Activated CD8-positive, alpha-beta memory T cell treated with anti-CD3 and anti-CD28 coated beads, Interleukin-2, amount 50 U/mL, for 1 hour (primary cell): ENCODE measurements around the gene CCDC57.

Source experiments
- DNase-seq: peaks from one replicate; pipeline ENCODE4 v3.0.0-alpha.2; 2020; ENCODE audit errors: extremely low read depth

CCDC57 gene

GRCh38 chr17:82092628-82092994 is 120.0 kb downstream of the CCDC57 start:
- no peak for DNase-seq

GRCh38 chr17:82092094-82092586 is 120.5 kb downstream of the CCDC57 start:
- DNase-seq: no peak

GRCh38 chr17:82091264-82092066 is 121.2 kb downstream of the CCDC57 start:
- DNase-seq: no peak

- DNase-seq: no peak
These were observed 121.9 kb downstream of the CCDC57 start for GRCh38 chr17:82090549-82091263.

GRCh38 chr17:82089723-82090548 is 122.7 kb downstream of the CCDC57 start:
- DNase-seq: no peak

- DNase-seq: no peak
These were observed 123.6 kb downstream of the CCDC57 start for GRCh38 chr17:82088838-82089722.

- no peak for DNase-seq
These were observed 124.4 kb downstream of the CCDC57 start for GRCh38 chr17:82087961-82088837.

GRCh38 chr17:82086941-82087906 is 125.4 kb downstream of the CCDC57 start:
- no peak for DNase-seq

GRCh38 chr17:82085931-82086764 is 126.5 kb downstream of the CCDC57 start:
- no peak for DNase-seq

- no peak for DNase-seq
These were observed 127.4 kb downstream of the CCDC57 start for GRCh38 chr17:82085031-82085861.

GRCh38 chr17:82084373-82085030 is 128.1 kb downstream of the CCDC57 start:
- DNase-seq: no peak

GRCh38 chr17:82083533-82084359 is 128.9 kb downstream of the CCDC57 start:
- DNase-seq: no peak

- DNase-seq: no peak
These were observed 129.6 kb downstream of the CCDC57 start for GRCh38 chr17:82083009-82083408.

GRCh38 chr17:82082456-82082855 is 130.2 kb downstream of the CCDC57 start:
- DNase-seq: no peak

- DNase-seq: no peak
These were observed 130.7 kb downstream of the CCDC57 start for GRCh38 chr17:82081966-82082365.

- no peak for DNase-seq
These were observed 131.1 kb downstream of the CCDC57 start for GRCh38 chr17:82081546-82081945.
